ENCODE measurements around the gene SMAD7.

Gene SMAD7

DNA sequence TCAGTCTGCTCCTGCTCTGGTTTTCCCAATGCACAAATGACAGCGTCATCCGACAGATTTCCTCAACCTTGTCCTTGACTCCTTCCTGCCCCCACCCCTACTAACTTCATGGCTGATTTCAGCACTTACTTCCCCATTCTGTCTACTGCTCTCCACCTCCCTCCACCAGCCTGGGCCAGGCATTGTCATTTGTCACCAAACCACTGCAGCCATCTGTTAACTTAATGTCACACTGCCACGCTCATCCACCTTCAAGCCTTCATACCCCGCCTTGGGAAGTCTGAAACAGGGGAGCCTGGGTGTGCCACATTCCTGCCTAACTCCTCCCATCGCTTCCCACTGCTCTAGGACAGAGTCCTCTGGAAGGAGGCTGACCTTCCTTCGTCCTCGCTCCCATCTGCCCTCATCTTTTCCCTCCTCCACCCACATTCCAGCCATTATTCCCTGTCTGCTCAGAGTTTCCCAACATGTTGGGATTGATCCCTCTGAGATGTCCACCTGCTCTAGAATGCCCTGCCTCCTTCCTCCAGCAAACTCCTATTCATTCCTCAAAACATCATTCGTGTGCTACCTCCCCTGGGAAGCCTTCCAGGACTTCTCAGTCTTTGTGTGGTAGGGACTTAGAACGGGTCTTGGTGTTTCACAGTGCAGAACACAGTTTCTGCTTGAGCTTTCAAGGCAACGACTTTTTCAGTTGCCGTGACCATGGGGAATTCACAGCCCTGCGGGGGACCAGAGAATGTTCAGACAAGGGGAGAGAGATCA lies 42.2 kb upstream of the SMAD7 start:
- TF ChIP-seq SIN3A (IDR thresholded peaks at IDR 0.05; ENCODE audit: borderline replicate concordance, insufficient read depth, low read length) (no peak), FOXP2 (optimal IDR thresholded peaks at IDR 0.05; ENCODE audit: borderline replicate concordance, extremely low read depth, extremely low read length, insufficient read depth) (no peak), POLR2AphosphoS5 (IDR thresholded peaks at IDR 0.05; ENCODE audit: low read depth, low read length) (no peak), TAF1 (IDR thresholded peaks at IDR 0.05; ENCODE audit: borderline replicate concordance, insufficient read depth, low read length) (no peak)
- TF ChIP-seq, protein P1, sequence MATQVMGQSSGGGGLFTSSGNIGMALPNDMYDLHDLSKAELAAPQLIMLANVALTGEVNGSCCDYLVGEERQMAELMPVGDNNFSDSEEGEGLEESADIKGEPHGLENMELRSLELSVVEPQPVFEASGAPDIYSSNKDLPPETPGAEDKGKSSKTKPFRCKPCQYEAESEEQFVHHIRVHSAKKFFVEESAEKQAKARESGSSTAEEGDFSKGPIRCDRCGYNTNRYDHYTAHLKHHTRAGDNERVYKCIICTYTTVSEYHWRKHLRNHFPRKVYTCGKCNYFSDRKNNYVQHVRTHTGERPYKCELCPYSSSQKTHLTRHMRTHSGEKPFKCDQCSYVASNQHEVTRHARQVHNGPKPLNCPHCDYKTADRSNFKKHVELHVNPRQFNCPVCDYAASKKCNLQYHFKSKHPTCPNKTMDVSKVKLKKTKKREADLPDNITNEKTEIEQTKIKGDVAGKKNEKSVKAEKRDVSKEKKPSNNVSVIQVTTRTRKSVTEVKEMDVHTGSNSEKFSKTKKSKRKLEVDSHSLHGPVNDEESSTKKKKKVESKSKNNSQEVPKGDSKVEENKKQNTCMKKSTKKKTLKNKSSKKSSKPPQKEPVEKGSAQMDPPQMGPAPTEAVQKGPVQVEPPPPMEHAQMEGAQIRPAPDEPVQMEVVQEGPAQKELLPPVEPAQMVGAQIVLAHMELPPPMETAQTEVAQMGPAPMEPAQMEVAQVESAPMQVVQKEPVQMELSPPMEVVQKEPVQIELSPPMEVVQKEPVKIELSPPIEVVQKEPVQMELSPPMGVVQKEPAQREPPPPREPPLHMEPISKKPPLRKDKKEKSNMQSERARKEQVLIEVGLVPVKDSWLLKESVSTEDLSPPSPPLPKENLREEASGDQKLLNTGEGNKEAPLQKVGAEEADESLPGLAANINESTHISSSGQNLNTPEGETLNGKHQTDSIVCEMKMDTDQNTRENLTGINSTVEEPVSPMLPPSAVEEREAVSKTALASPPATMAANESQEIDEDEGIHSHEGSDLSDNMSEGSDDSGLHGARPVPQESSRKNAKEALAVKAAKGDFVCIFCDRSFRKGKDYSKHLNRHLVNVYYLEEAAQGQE (IDR thresholded peaks at IDR 0.05; ENCODE audit: insufficient read depth in 1 of 2, low read depth in 2 of 2, low read length in 2 of 2), result no peak

DNA sequence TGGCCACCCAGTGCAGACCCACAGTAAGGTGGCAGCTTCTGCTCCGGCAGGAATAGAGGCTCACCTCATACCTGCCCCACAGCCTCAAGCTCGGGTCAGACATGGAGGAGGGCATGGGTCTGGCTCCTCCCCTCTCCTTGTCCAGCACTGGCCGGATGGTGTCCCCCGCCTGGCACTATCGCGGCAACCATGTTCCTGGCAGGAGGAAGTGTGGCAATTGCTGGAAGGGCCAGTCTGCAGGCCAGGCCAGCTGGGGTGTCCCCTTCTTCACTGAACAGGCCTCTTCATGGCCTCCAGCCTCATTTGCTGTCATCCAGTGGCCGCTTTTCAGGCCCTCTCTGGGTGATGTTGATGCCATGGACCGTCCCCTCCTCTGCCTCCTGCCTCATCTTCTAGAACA lies 41.4 kb upstream of the SMAD7 start:
- TF ChIP-seq POLR2AphosphoS5 (IDR thresholded peaks at IDR 0.05; ENCODE audit: low read depth, low read length), result no peak

DNA sequence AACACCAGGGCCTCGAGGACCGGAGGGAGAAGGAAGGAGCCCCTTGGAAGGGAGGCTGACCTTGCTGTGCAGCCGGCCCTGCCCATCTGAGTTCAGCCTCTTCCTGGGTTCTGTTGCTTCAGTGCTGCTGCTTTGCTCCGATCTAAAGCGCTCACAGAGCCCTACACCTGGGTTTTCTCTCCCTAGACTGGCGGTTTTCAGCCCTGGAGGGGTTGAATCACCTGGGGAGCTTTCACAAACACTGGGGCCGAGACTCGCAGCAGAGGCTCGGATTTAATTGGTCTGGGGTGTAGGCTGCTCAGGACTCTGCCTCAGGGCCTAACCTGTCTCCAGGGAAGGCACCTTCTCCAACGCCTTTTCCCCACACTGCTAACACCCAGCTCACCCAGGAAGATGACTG lies 40.9 kb upstream of the SMAD7 start:
- TF ChIP-seq POLR2AphosphoS5 (IDR thresholded peaks at IDR 0.05; ENCODE audit: low read depth, low read length), result no peak
- TF ChIP-seq, protein P1 (IDR thresholded peaks at IDR 0.05; ENCODE audit: insufficient read depth in 1 of 2, low read depth in 2 of 2, low read length in 2 of 2), result no peak
- no peak for TF ChIP-seq TAF1 (IDR thresholded peaks at IDR 0.05; ENCODE audit: borderline replicate concordance, insufficient read depth, low read length)
- TF ChIP-seq SIN3A (IDR thresholded peaks at IDR 0.05; ENCODE audit: borderline replicate concordance, insufficient read depth, low read length), result no peak
- no peak for TF ChIP-seq FOXP2 (optimal IDR thresholded peaks at IDR 0.05; ENCODE audit: borderline replicate concordance, extremely low read depth, extremely low read length, insufficient read depth)

DNA sequence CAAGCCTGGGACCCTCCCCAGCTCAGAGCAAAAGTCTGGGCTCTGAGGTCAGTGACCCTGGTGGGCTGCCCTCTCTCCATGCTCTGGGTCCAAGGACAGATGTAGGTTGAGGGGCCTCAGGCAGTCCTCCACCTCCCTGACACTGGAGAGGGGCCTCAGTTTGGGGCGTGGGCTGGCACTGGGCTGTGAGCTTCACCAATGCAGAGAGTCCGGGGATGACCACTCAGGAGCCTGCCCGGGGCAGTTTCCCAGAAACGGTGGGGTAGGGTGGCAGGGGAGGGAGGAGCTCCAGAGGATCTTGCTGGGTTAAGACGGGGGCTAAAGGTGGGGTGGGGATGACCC lies 40.5 kb upstream of the SMAD7 start:
- TF ChIP-seq, protein P1 (IDR thresholded peaks at IDR 0.05; ENCODE audit: insufficient read depth in 1 of 2, low read depth in 2 of 2, low read length in 2 of 2), result no peak
- TF ChIP-seq FOXP2 (optimal IDR thresholded peaks at IDR 0.05; ENCODE audit: borderline replicate concordance, extremely low read depth, extremely low read length, insufficient read depth) (no peak), TAF1 (IDR thresholded peaks at IDR 0.05; ENCODE audit: borderline replicate concordance, insufficient read depth, low read length) (no peak), POLR2AphosphoS5 (IDR thresholded peaks at IDR 0.05; ENCODE audit: low read depth, low read length) (no peak), SIN3A (IDR thresholded peaks at IDR 0.05; ENCODE audit: borderline replicate concordance, insufficient read depth, low read length) (no peak)

DNA sequence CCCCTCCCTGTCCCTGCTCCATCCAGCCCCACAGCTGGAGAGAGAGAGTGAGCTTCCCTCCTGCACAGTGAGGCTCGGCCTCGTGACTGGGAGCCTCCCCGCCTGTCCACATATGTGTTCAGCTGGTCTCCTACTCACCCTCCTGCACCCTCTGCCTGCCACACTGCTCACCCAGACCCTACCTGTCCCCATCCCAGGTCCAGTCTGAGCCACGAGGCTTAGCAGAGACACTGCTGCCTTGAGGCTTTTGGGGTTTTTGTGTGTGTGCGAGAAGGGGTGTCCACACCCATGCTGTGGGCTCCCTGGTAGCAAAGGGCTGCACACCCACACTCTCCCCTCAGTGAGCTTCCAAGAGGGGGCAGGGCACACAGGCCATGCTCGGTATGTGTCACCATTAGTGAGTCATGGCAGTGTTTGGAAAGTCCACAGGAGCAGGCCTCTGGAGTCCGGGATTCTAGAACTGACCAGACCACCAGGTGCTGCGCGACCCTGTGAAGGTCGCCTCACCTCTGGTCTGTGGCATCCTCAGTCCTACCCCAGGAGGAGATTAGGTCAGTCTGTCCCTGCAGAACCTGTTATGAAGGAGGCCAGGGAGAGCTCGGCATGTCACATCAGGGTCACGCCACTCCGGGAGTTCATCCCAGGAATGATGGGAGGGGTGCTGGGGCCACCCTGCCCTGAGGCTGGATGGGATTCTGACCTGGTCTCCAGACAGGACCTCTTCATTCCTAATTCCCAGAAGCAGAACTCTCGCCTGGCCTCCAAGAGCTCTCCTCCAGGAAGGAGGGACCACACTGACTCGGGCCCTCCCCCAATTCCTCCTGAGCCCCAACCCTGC lies 39.9 kb upstream of the SMAD7 start:
- TF ChIP-seq SIN3A (IDR thresholded peaks at IDR 0.05; ENCODE audit: borderline replicate concordance, insufficient read depth, low read length) (no peak), POLR2AphosphoS5 (IDR thresholded peaks at IDR 0.05; ENCODE audit: low read depth, low read length) (no peak), TAF1 (IDR thresholded peaks at IDR 0.05; ENCODE audit: borderline replicate concordance, insufficient read depth, low read length) (no peak), FOXP2 (optimal IDR thresholded peaks at IDR 0.05; ENCODE audit: borderline replicate concordance, extremely low read depth, extremely low read length, insufficient read depth) (no peak)
- TF ChIP-seq, protein P1 (IDR thresholded peaks at IDR 0.05; ENCODE audit: insufficient read depth in 1 of 2, low read depth in 2 of 2, low read length in 2 of 2), result no peak
